H1 (cell line): ENCODE measurements around the gene ARL3. TPM values are rescaled to one million over a fixed set of nuclear protein-coding genes. Genes with fewer than 3 reads are reported as not detected.

Source experiments
- CHD1 ChIP-seq: IDR thresholded peaks from 2 replicates; pipeline ENCODE4 v1.6.1; 2012; ENCODE audit warnings: low read depth, low read length, improper control_type of control experiment
- POLR2A ChIP-seq, 2 experiments: IDR thresholded peaks; 1 replicate in 1 of 2; 2 replicates in 1 of 2; pipeline ENCODE4 v1.6.1; 2011; ENCODE audit warnings: low read depth in 2 of 2, low read length in 2 of 2, mild to moderate bottlenecking in 2 of 2; ENCODE audit errors: control extremely low read depth in 1 of 2
- RFX5 ChIP-seq: IDR thresholded peaks from 2 replicates; pipeline ENCODE4 v1.6.1; 2011; ENCODE audit warnings: low read depth, low read length, improper control_type of control experiment, borderline replicate concordance
- SP2 ChIP-seq: IDR thresholded peaks from 2 replicates; pipeline ENCODE4 v1.6.1; 2012; ENCODE audit warnings: mild to moderate bottlenecking, low read length, inconsistent platforms
- SUZ12 ChIP-seq: fragments of 200-600 bp; sonication (generic); IDR thresholded peaks from 2 replicates; pipeline ENCODE4 v1.6.1; 2012; ENCODE audit warnings: mild to moderate bottlenecking, inconsistent platforms, low read length, moderate library complexity, mixed read lengths
- TAF7 ChIP-seq: optimal IDR thresholded peaks from 2 replicates; pipeline ENCODE3; 2011; ENCODE audit warnings: low read depth, mild to moderate bottlenecking, inconsistent platforms, low read length, moderate library complexity, borderline replicate concordance
- YY1 ChIP-seq: IDR thresholded peaks from 2 replicates; pipeline ENCODE4 v1.6.1; 2011; ENCODE audit warnings: low read depth, mild to moderate bottlenecking, low read length
- polyA plus RNA-seq, 7 experiments: library from polyadenylated mRNA; depleted of rRNA in 3 of 7; stranded (reverse) in 5 of 7; unstranded in 2 of 7; fragments of >200 nt in 5 of 7; fragments of 200-250 nt in 2 of 7; gene quantifications; 1 replicate in 5 of 7; 2 replicates in 1 of 7; 4 replicates in 1 of 7; pipeline versions ENCODE4 v1.2.1 to v1.2.3, GENCODE V29; 2011 to 2013; ENCODE audit warnings: missing spikeins in 2 of 7, mixed read lengths in 2 of 7
- total RNA-seq: library from RNA; stranded (reverse); fragmentation: NEBNext Ultra II Directional; extraction: Animal tissue kit (Norgen Biotek cat#: 25700); gene quantifications from 2 replicates; pipeline ENCODE4 v1.2.1, GENCODE V29; 2021
- TF ChIP-seq, protein P1 (sequence below): IDR thresholded peaks from 2 replicates; pipeline ENCODE4 v1.6.1; 2011; ENCODE audit warnings: low read depth, mild to moderate bottlenecking, low read length; ENCODE audit not compliant: insufficient read depth

Gene ARL3
- total and polyA plus RNA-seq, 2 of the 8 experiments (the other 6 are each of a cell fraction or from before 2014, with no cell fraction given) = 8.8 to 16.2 TPM

DNA sequence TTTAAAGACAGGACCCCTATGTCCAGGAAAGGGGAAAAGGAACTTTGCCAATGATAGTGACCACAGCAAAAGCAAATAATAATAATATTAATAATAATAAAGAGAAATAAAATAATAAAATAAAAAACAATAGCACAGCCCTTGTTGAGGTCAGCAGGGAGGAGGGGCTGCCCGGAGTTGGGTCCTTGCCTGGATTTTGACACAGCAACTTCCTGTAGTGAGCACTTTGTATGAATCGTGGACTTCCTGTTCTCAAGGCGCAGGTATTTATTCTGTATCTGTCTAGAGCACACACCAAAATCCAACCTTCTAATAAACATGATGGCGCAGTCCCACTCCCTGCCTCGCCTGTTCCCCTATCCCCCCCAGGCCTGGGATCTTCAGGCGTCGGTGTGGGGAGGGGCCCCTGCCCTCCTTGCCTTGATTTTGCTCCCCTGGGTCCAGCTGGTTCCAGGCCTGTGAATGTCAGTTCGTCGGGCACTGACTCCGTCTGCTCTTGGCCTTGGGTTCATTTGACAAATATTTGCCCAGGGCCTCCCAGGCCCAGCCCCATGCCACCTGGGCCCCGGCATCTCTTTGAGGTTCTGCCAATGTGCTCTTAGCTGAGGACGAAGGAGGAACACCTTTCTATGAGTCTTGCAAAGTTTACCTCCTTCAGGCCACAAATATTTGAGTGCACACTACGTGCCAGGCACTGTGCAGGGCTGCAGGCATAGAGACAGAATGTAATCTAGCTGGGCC is 56.0 kb downstream of the ARL3 start (continued):
- TF ChIP-seq, protein P1, sequence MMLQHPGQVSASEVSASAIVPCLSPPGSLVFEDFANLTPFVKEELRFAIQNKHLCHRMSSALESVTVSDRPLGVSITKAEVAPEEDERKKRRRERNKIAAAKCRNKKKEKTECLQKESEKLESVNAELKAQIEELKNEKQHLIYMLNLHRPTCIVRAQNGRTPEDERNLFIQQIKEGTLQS = no peak
- no peak for TF ChIP-seq SUZ12
- TF ChIP-seq SP2 = no peak
- no peak for TF ChIP-seq TAF7
- no peak for TF ChIP-seq CHD1
- TF ChIP-seq YY1 = no peak
- no peak for TF ChIP-seq POLR2A (IDR thresholded peaks at IDR 0.05; ENCODE audit: control extremely low read depth in 1 of 2, low read depth in 2 of 2, low read length in 2 of 2)
- TF ChIP-seq RFX5 = no peak
